GM19238 (cell line): ENCODE measurements around the gene NRCAM.

Experiments
- DNase-seq: peaks from one replicate; pipeline ENCODE4 v3.0.0; 2011; ENCODE audit warnings: low spot score; ENCODE audit not compliant: insufficient read length

The NRCAM gene

GRCh38 chr7:108158776-108159175, 297.5 kb downstream of the NRCAM start:
- DNase-seq = no peak

- no peak for DNase-seq
Measured at GRCh38 chr7:108157606-108158335, 298.5 kb downstream of the NRCAM start.

DNA sequence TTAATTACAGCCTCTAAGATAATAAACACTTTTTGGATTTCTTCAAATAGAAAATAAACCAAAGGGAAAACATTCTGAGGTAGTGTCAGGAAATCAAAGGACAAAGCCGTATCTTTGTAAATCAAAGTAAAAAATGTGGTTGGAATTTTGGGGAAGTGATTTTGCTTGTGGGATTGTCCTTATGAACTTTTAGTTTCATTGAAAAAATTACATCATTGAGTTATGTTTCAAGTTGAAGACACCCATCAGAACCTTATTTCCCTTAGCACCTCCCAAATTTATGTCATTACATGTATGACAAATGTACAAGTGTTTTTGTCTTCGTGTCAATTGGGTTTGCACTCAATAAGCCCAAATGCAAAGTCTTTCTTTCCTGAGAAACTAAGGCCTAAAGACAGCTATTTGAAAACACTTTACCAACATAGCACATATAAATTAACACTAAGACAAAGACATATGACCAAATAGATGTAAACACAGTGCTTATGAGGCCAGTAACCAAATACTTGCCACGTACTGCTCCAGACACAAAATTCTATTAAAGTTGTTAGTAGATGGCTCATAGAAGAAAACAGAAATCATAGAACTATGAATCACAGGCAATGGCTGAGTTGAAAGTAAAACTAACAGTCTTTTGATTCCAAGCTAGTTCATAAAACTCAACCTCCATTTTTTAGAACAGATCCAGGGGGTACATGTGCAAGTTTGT, 299.2 kb downstream of the NRCAM start:
- no peak for DNase-seq

DNA sequence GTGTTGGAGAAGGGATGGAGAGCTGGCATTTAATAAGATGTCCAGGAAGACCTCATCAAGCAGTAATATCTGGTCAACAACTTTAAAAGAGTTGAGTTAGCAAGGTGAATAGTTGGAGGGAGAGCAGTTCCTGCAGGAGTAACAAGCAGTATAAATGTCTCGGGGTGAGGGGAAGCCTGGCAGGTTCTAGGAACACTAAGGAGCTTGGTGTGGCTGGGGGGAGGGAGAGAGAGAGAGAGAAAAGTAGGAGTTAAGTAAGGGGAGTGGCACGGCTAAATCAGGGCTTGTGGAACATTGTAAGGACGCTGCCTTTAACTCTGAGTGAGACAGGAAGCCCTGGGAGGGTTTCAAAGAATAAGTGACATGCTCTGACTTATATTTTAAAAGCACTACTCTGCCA, 304.0 kb downstream of the NRCAM start:
- DNase-seq = no peak

DNA sequence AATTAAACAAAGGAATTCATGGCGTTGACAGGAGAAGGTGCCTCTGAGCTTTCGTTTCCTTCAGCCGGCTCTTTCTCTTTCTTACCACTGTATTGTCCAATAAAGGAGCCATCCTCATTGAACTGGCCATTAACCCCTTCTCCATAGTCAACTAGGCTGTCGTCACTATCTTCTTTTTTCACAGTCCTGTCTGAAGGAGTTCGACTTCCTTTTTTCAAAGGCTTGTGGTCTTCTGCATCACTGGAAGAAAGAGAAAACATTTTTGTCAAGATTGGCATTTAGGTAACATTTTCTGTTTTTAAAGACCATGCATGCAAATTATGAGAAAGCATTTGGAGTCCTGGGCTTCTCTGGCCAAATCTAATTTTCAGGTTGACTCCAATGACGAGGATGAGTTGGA, 306.3 kb downstream of the NRCAM start:
- DNase-seq = no peak

GRCh38 chr7:108149119-108149518, 307.1 kb downstream of the NRCAM start:
- DNase-seq = no peak

- no peak for DNase-seq
Measured at GRCh38 chr7:108147031-108147563, 309.1 kb downstream of the NRCAM start.

DNA sequence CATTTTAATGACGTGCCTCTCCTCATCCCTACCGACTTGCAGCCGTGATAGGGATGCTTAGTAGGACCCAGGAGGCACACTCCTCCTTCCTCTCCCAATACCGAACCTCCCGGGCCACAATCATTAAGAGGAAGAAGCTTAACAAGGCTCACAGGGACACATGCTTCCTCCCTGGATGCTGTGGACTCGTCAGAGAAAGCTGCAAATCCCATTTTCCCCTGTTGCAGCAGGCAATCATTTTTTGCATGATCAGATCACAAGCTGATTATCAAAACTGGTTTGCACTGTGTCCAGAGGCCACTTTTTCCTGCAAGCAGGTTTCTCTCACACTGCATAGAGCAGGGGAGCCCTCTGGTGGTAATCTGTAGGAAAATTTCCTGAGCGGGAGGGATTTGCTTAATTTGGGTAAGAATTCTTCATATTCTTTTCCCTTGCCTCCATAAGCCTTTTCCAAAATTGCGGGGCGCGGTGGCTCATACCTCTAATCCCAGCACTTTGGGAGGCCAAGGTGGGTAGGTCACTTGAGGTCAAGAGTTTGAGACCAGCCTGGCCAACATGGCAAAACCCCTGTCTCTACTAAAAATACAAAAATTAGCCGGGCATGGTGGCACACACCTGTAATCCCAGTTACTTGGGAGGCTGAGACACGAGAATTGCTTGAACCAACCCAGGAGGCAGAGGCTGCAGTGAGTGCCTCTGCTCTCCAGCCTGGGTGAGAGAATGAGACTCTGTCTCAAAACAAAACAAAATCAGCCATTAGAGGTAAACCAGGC, 310.0 kb downstream of the NRCAM start:
- no peak for DNase-seq

DNA sequence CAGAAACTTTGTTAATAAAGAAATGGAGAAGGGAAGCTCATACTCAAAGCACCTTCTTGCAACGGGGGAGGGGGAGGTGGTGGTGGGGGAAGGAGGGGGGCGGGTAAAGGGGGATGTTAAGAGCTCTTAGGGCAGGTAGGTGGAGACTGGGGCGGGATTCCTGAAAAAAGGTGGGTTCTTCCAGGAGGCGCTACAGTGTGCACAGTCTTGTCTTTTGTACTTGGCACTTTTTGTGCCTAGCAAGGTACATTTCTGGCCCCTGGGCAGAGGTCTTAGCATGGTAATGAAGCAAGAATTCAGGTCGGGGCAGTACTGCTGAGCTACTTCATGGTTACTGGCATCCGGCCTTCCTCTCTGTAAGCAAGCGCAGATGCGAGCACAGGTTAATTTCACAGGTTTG, 310.8 kb downstream of the NRCAM start:
- no peak for DNase-seq

DNA sequence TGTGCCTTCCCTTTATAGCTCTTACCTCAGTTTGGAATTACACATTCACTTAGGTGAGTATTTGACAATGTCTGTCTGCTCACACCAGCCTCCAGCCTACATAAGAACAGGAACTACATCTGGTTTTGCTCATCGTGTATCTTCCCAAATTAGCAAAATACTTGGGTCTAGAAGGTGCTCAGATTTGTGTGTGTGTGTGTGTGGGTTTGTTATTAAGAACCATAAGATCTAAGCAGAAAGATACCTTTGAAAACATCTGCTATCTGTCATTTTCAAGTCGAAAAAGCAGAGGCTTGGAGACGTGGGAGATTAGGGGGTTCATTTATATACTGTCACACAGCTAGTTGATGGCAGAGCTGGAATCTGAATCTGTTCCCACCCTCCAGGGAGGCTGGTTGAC, 311.3 kb downstream of the NRCAM start:
- no peak for DNase-seq

GRCh38 chr7:108143658-108144420, 312.4 kb downstream of the NRCAM start:
- DNase-seq = no peak

- no peak for DNase-seq
Measured at GRCh38 chr7:108142675-108143259, 313.5 kb downstream of the NRCAM start.

GRCh38 chr7:108142180-108142579, 314.1 kb downstream of the NRCAM start:
- no peak for DNase-seq

DNA sequence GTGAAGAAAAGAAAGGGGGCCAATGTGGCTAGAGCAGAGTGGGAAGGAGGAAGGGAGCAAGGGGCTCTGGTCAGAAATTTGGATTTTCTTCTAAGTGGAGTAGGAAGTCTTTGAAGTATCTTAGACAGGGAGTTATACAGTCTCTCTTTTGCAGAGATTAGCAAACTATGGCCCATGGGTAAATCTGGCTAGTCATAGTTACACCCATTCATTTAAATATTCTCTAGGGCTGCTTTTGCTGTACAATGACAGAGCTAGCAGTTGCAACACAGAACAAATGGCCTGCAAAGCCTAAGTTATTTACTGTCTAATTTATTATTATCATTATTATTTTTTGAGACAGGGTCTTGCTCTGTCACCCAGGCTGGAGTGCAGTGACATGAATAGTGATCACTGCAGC, 315.6 kb downstream of the NRCAM start:
- no peak for DNase-seq

- no peak for DNase-seq
Measured at GRCh38 chr7:108138911-108139310, 317.3 kb downstream of the NRCAM start.

DNA sequence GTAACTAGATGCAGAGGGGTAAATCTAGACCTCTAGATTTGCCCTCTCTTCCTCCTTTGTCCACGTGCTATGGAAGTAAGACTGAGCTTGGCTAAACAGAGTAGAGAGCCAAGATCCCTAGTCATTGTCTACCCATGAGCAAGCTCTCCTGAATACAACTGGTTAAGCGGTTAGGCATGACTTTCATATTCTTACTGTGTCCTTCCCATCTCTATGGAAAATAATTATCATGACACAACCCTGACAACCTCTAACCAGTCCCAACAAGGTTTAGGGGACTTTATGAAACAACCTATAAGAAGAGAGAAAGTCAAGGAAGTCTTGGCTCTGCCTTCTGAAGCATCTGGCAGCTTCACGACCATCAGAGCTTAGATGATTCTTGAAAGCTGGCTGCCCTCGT, 318.2 kb downstream of the NRCAM start:
- no peak for DNase-seq

DNA sequence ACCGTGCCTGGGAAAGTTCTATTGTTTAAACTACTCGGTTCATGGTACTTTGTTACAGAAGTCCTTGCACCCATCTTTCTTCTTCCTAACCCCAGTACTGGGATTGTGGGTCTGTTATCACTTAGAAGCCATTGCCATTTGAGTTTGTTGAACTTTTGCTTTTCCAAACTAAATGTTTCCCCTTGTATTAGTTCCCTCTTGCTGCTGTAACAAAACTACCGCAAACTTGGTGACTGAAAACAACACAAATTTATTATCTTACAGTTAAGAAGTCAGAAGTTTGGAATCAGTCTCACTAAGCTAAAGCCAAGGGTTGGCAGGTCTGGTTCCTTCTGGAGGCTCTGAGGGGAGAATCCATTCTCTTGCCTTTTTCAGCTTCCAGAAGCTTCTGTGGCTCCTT, 319.2 kb downstream of the NRCAM start:
- DNase-seq = no peak

GRCh38 chr7:108136191-108136688, 320.0 kb downstream of the NRCAM start:
- DNase-seq = no peak

GRCh38 chr7:108135446-108136190, 320.6 kb downstream of the NRCAM start:
- peak; percentile 27 for DNase-seq

DNA sequence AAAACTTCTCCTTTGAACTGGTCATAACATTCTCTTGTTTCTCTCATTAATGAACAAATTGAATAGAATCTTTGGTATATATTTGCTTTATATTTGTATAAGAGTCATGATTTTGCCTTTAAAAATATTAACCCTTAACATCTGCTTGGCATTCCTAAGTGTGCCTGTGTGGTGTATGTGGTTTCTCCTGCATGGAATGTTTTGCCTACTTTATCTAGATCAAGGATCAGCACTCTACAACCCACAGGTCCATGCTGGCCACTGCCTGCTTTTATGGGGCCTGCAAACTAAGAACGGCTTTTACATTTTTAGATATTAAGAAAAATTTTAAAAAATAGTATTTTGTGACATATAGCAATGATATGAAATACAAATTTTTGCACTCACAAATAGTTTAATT, 321.8 kb downstream of the NRCAM start:
- DNase-seq = no peak
